HG02870 (cell line): ENCODE results near the gene FILIP1L.

Experiments used
- ATAC-seq: cut with Tn5 transposase; IDR thresholded peaks from one replicate; pipeline ENCODE4 v1.9.1; 2021; ENCODE audit warnings: mild to moderate bottlenecking, moderate library complexity; ENCODE audit not compliant: unreplicated experiment

FILIP1L gene

DNA sequence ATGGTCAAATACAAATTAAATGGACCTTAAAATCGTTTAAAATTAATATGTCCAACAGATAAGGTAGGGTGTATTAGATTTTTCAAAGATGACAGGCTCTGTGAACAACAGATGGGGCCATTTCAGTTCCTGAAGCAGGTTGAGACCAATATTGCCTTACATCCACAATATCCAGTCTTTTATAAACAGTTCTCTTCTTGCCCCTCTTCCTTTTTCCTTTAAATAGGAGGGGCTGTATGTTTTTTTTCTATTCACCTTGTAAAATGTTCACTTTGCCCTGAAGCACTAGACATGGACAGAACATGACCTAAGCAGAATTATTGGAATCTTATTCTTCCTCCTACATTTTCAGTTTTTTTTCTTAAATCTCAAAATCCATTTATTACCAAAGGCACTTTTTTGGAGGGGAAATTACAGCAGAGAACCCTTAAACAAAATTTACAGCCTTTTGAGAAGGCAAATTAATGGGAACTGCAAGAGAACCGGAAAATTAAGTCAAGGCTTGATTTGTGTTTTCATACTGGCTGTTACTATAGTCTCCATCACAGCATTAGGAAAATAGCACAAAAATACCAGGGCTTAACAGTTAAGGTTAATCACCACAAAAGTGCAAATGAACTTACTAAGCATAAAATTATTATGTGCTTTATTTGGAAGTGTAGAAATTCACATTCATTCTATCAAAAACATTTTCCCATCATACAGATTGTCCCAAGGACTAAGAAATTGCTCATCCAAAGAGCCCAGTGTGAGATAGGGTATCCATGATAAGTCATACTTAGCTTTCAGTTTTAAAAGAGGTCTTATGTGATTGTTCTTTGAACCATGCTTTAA, 240.8 kb downstream of the FILIP1L start:
- ATAC-seq, result peak; percentile 1

DNA sequence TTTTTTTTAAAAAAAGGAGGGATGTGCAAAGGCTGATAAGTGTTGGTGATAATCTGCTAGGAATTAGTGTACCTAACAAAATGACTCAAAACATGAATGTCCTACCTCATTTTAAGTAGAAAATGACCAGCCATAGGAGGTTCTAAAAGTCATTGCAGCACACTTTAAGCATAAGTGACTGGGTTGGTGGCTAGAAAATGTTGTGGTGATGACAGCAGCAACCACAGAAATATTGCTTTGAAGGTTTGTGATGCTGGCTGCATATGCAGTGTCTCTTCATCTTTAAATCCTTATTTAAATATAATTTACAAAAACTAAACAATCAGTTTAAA, 241.4 kb downstream of the FILIP1L start:
- ATAC-seq, result peak; percentile 62

DNA sequence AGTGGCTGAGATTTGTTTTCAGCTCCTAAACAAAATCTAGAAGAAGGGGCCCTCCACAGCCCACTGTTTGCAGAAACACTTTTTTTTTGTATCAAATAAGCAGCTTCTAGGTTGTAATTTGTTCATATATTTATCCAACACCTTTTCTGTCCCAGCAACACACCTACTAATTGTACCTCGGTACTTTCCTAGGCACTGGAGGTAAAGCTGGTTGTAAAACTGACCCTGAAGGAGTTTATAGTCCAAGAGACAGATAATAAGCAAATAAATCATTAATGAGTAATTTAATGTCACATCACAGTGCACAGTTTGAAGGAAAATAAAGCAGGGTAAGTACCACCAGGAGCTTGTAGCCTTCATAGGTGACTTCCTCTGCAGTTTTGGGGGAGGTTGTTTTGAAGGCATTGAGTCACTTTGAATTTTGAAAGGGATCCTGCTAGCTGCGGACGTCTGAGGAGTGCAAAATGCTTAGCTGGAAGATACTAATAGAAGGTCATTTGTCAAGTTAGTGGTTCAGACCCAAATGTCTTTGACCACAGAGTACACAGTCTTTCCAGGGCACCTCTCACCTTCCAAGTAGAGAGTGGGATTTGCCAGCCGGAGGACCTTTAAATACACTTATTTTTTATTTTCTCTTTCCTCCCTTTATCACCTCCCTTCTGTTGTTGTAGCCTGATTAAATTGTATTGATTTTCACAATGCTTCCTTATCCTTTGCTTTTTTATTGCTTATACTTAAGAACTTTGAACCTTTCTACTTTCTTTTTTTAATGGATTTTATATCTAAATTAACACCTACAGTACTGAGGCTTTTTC, 242.9 kb downstream of the FILIP1L start:
- no peak for ATAC-seq

DNA sequence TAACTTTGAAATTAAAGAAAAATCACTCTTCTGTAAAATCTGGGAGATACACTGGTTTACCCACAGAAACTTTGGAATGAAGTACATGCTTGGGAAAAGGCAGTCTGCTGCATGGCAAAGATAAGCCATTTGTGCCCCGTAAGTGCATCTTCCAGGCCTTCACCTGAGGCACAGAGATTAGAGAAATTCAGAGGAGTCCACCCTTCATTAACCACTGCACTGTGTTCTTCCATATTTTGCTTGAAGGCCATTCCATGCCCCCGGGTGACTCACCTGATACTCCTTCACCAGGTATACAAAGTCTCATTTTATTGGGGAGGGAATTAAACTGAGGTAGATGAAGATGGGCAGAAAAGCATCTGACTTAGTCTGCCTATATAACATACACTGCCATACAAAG, 243.6 kb downstream of the FILIP1L start:
- no peak for ATAC-seq

DNA sequence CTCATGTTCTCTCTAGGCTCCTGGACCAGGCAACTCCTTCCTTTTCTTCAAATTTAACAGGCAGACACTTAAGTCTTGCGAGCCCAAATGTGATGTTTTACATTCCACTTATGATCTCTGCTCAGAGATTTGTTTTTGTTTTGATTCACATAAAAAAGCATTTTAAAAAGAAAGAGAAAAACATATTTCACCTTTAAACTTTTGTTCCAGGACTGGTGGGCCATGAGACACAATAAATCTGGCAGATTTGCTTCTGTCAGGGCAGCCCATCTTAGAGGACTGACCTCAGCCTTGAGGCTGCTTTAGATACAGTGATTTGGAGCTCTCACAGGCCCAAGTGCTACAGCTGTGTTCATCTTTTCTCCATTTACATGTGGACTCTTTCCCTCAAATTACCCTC, 244.7 kb downstream of the FILIP1L start:
- no peak for ATAC-seq

DNA sequence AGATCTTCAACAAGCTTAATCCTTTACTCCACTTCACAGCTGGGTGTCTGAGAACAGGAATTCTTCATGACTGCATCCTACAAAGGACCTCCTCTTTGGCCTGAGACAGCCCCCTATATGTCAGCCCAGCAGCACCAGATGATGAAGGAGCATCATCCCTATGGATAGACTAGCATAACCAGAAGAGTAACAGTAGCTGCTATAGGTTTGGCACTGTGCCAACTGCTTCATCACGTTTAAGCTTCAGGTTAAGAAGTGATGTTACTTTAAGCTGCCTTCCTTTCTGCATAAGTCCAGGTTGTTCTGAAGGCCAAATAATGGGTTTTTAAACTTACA, 246.0 kb downstream of the FILIP1L start:
- ATAC-seq, result no peak

DNA sequence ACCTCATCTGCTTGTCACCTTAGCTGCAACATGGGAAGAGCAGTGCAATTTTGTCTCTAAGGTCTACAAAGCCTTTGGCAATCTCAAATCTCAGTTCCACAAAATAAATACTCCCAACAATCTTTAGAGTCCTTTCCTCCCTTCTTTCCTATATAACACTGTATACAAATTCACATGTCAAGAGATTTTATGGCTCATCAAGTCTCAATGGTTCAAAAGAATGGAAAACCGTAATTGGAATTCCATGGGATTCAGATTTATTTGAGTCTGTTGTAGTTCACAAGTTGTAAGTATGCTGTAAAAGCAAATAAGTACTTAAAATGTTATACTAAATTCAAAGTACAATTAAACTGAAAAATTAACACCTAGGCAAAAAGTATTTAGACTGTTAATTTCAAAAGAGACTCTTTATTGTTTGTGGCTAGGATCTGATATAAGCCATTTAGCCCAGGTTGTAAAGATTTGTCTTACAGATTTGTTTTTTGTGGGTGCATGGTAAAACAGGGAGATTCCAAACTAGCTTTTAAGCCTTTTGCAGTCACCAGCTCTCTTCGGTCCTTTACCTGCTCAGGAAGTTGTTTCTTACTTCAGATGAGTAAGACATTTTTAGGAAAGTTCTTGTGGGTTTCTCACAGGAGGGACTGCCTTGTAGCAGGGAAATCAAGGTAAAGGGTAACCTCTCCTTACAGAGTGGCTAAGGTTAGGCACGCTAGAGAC, 246.5 kb downstream of the FILIP1L start:
- ATAC-seq, result no peak

DNA sequence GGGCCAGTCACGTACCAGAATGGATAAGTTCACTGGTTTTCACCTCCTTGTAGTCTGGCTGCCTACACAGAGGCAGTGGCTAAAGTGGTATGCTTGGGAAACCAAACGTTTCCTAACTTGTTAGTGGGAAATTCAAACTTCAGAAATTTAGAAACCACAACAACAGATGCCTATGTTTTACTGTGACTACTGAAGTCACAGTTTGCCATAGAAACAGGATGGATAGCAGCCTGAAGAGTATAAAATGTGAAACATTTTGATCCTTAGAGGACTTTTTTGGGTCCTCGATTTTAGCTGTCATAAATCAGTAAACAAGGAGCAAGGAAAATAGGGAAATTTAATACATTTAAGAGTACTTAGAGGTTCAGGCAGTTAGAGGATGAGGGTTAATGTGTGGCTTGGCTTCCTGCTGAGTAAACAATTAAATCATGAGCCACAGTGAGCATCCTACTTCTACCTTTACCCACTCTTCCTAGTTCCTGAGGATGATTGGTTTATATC, 248.0 kb downstream of the FILIP1L start:
- no peak for ATAC-seq

DNA sequence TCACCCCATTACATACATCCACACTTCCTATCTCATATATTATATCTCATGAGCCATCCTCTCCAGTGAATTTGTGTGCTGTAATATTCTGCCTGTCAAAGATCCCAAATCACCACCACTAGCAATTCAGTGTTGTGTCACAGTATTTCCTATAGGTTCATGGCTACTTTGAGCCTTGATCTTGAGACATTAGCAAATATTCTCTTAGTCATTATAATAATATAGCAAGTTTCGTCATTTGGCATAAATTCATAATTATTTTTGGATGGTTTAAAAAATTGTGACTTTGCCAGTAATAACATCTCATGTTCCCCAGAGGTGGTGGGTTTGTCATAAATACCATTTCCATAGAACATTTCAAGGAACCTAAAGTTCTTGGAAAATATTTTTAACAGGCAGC, 249.0 kb downstream of the FILIP1L start:
- no peak for ATAC-seq

DNA sequence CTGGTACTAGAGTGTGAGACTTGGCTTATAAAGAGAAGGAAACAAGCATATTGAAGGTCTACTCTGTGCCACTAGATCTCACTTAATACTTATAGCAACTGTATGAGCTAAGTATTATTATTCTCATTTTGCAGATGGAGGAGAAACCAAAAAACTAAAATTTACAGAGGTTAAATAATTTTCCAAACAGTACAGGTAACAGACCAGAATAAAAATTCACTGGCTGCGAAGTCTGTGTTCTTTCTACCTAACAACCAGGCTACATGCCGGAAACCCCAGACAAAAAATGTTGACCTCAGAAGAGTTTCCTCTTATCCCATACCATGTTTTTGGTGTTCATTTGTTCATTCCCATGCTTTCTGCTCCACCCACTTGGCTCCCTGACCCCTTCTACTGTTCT, 250.0 kb downstream of the FILIP1L start:
- ATAC-seq, result no peak

DNA sequence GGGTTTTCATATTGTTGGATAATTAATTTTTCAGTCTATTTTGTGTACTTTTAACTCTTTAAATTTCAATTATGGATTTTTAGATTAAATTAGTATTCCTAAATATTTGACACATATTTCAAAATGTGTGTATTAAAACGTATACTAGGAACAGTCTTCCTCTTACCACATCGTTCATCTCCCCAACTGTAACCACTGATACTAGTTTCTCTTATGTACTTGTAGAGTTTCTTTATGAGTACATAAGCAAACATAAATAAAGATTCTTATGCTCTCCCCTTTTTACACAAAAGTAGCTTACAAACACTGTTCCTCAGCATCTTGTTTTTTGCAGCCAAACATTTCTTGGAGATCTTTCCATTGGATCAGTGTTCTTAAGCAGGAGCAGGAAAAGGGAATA, 250.7 kb downstream of the FILIP1L start:
- ATAC-seq, result peak; percentile 72

DNA sequence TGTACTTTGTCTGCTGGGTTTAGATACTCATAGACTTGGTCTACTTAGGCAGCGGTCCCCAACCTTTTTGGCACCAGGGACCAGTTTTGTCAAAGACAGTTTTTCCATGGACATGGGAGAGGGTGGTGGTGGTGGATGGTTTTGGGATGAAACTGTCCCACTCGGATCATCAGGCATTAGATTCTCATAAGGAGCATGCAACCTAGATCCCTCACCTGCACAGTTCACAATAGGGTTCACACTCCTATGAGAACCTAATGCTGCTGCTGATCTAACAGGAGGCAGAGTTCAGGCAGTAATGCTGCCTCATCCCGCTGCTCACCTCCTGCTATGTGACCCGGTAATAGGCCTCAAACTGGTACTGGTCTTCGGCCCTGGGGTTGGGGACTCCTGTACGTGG, 251.3 kb downstream of the FILIP1L start:
- ATAC-seq, result no peak

DNA sequence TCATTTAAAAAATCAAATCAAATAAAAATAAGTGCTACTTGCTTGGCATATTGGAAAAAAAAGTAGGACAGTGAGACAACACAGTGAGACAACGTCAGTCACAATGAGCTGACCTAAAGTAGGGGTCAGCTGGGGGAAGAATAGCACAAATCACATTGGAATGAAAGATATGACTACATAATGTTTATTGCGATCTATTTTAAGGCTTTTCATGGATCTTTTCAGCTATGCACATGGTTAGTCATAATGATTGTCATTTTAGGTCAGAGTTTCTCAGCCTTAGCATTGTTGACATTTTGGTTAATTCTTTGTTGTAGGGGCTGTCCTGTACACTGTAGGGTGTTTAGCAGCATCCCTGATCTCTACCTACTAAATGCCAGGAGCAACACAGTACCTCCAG, 252.1 kb downstream of the FILIP1L start:
- no peak for ATAC-seq

DNA sequence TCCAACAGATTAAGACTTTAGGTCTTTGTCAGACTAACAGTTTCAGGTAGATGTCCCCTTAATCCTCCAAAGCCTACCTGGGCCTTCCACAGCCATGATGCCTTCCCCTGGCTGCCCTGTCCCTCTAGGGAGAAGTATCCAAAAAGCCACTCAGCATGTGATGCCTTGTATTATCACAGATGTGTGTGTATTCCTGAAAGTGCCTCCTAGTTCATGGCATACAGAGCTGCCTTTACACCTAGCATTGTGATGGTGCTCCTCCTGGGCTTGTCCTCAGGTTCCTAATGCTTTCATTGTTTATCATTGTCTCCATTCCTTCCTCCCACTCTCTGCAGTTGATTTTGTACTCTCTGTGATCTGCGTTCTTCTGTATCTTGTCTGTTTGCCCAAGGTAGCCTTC, 253.1 kb downstream of the FILIP1L start:
- no peak for ATAC-seq

DNA sequence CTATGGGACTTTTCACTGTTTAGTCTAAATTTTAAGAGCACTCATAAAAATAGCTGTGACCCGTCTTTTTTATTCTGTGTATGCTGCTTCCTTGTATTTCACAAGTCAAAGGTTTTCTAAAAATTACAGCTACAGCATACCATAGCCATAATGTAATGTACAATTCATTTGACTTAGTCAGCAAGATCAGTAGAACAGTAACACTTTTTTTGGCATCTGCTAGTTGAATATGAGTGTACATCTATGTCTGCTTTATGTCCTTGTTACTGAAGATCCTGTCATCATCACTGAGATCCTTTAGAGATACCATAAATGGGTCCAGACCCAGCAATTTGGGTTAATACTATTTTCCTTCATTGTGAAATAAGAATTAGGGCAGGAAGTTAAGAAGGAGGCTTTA, 254.5 kb downstream of the FILIP1L start:
- ATAC-seq, result no peak

DNA sequence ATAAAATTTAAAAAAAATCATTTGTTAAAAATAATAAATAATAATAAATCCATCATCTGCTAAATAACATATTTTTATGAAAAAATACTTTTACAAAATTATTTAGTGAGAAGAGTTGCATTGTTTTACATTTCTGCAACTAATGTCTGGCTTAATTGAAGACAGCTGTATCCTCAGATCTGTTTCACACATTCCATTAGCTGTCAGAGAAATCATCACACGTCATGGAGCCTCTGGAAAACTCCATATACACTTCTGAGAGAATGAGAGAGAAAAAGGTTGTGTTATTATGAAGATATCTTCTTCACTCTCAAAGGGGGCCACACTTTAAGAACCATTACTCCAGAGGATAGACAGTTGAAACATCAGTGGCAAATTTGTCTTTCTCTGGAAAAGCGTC, 255.8 kb downstream of the FILIP1L start:
- ATAC-seq, result no peak

DNA sequence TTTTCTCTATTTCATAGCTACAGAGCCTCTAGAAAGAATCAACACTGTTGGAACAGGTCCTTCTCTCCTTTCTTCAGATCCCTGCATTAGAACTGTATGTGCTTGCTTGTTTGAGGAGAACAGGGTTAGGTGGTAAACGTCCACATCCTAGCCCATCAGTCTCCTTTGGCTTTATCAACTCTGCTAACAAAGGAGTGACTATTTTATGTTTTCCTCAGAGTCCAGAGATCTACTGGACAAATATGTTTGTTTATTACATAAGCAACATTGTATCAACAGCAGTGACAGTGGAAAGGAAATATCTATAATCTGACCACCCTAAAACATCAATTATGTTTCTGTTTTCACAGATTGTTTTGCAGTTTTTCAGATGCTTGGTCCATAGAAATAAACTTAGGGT, 257.0 kb downstream of the FILIP1L start:
- ATAC-seq, result no peak

DNA sequence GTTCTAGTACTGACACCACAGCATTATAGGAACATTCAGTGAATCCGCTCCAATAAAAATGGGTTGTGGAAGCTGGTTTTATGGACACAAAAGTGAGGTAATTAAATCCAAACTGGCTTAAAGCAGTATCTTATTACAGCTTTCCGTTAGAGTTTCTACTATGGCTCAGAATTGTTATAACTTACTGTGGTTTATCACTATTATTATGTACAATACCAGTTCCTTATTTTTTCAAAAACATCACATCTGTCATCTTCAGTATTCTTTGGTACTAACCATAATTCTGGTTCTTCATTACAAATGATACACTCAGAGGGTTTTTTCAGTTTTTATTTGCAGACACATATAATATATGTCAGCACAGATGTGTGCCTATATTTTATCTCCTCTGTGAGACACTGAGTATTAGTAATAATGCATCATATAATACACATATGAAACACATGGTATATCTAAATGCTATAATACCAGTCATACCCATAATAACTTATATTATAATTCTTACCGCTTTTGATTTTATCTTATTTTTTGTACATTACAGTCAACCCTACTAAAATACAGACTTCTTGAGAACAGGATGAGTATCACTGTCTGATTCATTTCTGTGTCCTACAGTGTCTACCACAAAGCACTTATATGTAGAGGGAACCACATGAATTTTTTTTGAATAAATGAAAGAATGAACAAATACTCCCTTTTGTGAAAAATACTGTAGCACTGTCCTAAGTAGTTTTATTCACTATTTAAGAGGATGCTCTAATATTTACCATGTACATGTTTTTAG, 257.7 kb downstream of the FILIP1L start:
- ATAC-seq, result peak; percentile 51

DNA sequence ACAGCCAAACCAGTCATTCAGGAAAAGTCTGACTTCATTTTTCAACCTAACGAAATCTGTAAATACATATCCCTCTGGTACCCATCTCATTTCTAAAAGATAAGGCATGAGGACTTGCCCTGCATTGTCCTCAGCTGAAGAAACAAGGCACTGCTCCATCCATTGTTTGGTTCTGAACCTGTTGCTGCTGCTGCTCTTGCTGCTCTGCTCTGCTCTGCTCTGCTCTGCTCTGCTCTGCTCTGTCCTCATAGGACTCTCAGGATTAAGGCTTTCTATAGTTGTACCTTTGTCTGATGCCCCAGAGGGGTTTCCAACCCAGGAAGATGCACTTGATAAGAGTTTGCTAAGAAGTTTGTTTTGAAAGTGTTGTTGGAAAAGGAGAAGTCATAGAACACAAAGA, 258.4 kb downstream of the FILIP1L start:
- no peak for ATAC-seq

DNA sequence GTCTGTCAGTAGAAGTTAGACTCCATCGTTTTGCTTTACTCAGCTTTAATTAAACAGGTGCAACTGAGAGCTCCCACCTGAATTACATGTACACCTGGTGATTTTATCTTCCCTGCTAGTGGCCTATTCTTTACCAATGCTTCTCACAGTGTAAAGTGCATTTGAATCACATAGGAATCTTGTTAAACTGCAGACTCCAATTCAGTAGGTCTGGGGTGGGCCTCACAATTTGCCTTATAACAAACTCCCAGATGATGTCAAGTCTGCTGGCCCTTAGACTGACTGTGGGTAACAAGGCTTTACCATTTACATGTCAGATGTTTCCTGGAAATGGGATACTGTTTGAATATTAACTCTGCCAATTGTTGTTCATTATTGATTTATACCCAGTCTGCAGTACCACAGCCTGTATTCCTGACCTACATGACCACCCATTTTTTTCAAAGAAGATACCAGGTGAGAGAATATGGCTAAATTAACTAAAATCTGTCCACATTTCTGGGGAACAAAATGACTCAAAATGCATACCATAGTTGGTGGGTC, 259.5 kb downstream of the FILIP1L start:
- no peak for ATAC-seq

DNA sequence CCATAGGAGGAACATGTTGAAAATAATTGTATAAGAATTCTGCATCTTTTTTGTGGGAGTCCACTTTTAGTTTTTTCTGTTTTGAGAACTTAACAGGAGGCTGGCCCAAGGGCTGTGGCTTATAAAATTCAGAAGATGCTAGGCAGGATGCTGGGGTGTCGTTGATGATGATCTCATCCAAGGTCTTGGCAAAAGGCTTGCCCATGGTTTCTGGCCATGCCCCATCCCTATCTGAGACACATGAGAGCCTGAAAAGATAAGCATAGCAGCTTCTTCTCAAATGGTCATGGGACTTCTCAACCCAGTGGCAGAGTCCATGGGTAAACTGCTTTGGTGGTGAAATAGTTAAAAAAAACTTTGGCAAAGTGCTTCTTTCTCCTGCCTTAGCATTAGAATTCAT, 261.4 kb downstream of the FILIP1L start:
- ATAC-seq, result no peak
